Neutrophil (primary cell): ENCODE data around the gene STBD1.

Experiments
- H3K27ac ChIP-seq: fragments of 200-600 bp; sonication (generic); 2 replicates; pipeline ENCODE4 v1.5.1; 2016; ENCODE audit warnings: mild to moderate bottlenecking, moderate library complexity
- H3K27me3 ChIP-seq: fragments of 200-600 bp; sonication (generic); 2 replicates; pipeline ENCODE4 v1.6.0; 2016; ENCODE audit warnings: mild to moderate bottlenecking
- H3K36me3 ChIP-seq: fragments of 200-600 bp; sonication (generic); 2 replicates; pipeline ENCODE4 v1.5.1; 2017
- H3K4me1 ChIP-seq, 2 experiments: fragments of 200-600 bp in 1 of 2; sonication (generic) in 1 of 2; 1 replicate in 1 of 2; 2 replicates in 1 of 2; pipeline versions ENCODE4 v1.5.1 to v1.6.1; 2013 to 2016; ENCODE audit warnings: low read depth in 1 of 2, low read length in 1 of 2, mild to moderate bottlenecking in 1 of 2, moderate library complexity in 1 of 2; ENCODE audit not compliant: control insufficient read depth in 1 of 2, insufficient read depth in 1 of 2
- H3K4me3 ChIP-seq, 2 experiments: fragments of 200-600 bp in 1 of 2; sonication (generic) in 1 of 2; 1 replicate in 1 of 2; 2 replicates in 1 of 2; pipeline ENCODE4 v1.5.1; 2013 to 2016; ENCODE audit warnings: low read depth in 1 of 2, low read length in 1 of 2, mild to moderate bottlenecking in 1 of 2, moderate library complexity in 1 of 2
- H3K9me3 ChIP-seq: fragments of 200-600 bp; sonication (generic); 2 replicates; pipeline ENCODE4 v1.5.1; 2016
- TF ChIP-seq, protein P1 (sequence below): fragments of 200-600 bp; sonication (generic); IDR thresholded peaks from 2 replicates; pipeline ENCODE4 v1.5.1; 2016; ENCODE audit warnings: antibody characterized with exemption

Gene STBD1

DNA sequence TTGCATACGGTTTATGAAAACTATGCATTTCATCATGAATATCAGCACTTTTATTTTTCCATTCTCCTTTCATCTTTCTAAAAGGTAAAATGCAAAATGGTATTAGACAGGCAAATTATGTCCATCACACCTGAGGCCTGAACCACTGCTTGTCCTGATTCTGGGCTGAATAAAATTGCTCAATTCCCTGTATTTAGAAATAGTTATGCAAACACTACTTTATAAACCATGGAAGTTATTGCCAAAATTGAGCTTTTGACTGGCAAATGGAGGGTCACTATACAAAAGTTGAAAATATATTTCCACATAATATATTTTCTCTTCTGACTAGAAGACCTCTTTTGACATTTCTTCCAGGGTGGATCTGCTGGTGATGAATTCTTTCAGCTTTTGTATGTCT is 34.0 kb upstream of the STBD1 start:
- Histone ChIP-seq H3K9me3 (no peaks in the 10 kb centered on the region), H3K4me1 (peaks cover 49 to 53% of the 10 kb centered on the region in 2 experiments), H3K27ac (no peak overlapping the region), H3K27me3 (no peaks in the 10 kb centered on the region), H3K36me3 (no peaks in the 10 kb centered on the region), H3K4me3 (no peak overlapping the region)
- TF ChIP-seq, protein P1, sequence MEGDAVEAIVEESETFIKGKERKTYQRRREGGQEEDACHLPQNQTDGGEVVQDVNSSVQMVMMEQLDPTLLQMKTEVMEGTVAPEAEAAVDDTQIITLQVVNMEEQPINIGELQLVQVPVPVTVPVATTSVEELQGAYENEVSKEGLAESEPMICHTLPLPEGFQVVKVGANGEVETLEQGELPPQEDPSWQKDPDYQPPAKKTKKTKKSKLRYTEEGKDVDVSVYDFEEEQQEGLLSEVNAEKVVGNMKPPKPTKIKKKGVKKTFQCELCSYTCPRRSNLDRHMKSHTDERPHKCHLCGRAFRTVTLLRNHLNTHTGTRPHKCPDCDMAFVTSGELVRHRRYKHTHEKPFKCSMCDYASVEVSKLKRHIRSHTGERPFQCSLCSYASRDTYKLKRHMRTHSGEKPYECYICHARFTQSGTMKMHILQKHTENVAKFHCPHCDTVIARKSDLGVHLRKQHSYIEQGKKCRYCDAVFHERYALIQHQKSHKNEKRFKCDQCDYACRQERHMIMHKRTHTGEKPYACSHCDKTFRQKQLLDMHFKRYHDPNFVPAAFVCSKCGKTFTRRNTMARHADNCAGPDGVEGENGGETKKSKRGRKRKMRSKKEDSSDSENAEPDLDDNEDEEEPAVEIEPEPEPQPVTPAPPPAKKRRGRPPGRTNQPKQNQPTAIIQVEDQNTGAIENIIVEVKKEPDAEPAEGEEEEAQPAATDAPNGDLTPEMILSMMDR = no peak

DNA sequence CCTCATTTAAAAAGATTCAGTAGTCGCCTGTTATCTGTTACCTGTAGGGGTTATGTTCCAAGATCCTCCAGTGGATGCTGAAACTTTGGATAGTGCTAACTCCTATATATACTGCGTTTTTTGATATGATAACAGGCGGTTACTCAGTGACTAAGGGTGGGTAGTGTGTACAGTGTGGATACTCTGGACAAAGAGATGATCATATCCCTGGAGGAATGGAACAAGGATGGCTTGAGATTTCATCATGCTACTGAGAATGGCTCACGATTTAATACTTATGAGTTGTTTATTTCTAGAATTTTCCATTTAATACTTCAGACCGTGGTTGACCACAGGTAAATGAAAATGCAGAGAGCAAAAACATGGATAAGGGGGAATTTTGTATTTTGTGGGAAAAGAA is 33.5 kb upstream of the STBD1 start:
- TF ChIP-seq, protein P1 = no peak
- H3K27ac ChIP-seq = no peak overlapping the region
- no peaks in the 10 kb centered on the region for H3K36me3 ChIP-seq
- H3K9me3 ChIP-seq = no peaks in the 10 kb centered on the region
- no peak overlapping the region for H3K4me3 ChIP-seq
- peaks cover 53 to 57% of the 10 kb centered on the region in 2 experiments for H3K4me1 ChIP-seq
- no peaks in the 10 kb centered on the region for H3K27me3 ChIP-seq

DNA sequence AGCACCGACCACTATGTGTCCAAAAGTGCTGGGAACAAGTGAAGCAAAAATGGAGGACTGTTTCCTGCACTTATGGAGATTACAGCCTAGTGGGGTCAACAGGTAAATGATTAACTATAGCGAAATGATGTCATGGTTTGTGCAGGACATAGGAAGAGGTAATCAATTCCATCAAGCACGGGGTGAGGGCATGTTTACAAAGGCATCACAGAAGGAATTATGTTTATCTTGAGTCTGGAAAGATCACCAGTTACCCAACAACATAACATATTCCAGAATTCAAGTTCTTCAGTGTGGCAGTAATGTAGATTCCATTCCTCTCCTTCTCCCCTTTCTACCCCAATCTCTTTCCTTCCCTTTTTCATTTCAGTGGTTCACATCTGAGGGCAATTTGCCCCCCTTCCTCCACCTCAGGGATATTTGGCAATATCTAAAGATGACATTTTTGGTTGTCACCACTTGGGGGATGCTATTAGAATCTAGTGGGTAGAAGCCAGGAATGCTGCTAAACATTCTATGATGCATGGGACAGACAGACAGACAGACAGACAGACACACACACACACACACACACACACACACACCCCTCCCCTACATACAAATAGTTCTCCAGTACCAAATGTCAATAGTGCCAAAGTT is 30.9 kb upstream of the STBD1 start:
- Histone ChIP-seq H3K4me1 (peaks cover 76 to 78% of the 10 kb centered on the region in 2 experiments), H3K27me3 (no peaks in the 10 kb centered on the region), H3K36me3 (no peaks in the 10 kb centered on the region), H3K27ac (no peak overlapping the region), H3K9me3 (no peaks in the 10 kb centered on the region), H3K4me3 (no peak overlapping the region)
- TF ChIP-seq, protein P1 = no peak

DNA sequence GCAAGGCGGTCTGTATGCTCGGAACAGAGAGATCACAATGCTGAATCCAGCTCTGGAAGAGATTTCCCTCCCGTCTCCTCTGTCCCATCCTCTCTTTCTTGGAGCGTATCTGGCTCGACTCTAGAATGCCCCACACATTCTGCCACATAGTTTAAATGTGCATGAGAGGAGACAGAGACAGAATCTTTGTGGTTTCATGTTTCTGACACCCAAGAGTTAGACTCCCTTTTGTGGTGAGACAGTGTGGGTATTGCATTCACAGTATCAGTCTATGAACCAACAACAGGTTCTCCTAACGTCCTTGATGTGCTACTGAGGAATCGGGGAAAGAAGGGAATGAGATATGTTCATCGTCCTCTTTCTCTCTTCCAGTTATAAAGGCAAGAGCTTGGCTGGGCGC is 29.7 kb upstream of the STBD1 start:
- TF ChIP-seq, protein P1 = no peak
- H3K9me3 ChIP-seq = no peaks in the 10 kb centered on the region
- H3K36me3 ChIP-seq = no peaks in the 10 kb centered on the region
- peaks cover 72 to 79% of the 10 kb centered on the region in 2 experiments for H3K4me1 ChIP-seq
- no peak overlapping the region for H3K4me3 ChIP-seq
- H3K27me3 ChIP-seq = no peaks in the 10 kb centered on the region
- no peak overlapping the region for H3K27ac ChIP-seq

DNA sequence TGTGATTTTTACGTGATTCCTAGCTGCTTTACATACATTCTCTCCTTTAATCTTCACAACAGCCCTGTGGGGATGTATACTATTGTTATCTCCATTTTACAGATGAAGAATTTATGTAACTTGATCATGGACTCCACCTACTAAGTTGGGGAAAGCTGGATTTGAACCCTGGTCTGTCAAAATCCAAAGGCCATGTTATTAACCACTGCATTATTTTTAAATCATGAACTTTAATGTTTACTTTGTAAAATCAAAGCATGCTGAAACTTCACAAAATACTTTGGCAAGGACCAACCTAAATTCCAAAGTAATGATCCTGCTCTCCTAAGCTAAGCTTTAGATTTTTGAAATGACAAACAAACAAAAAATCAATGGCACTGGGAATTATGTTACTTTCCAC is 28.9 kb upstream of the STBD1 start:
- Histone ChIP-seq H3K9me3 (no peaks in the 10 kb centered on the region), H3K4me3 (no peak overlapping the region), H3K27me3 (no peaks in the 10 kb centered on the region), H3K36me3 (no peaks in the 10 kb centered on the region), H3K4me1 (peaks cover 63 to 72% of the 10 kb centered on the region in 2 experiments), H3K27ac (no peak overlapping the region)
- TF ChIP-seq, protein P1 = no peak
